ENCODE results near the gene ITGA1. TPM values are rescaled to one million over a fixed set of nuclear protein-coding genes. Genes with fewer than 3 reads are reported as not detected.

ITGA1 gene
- total RNA-seq, 2 experiments from 2014 or later: not detected

GRCh38 chr5:52981507-52981906 lies 193.8 kb downstream of the ITGA1 start:
- H2AFZ ChIP-seq (ENCODE audit: low read length): no peak overlapping the region
- no peak overlapping the region for H3K4me3 ChIP-seq (ENCODE audit: low read depth, low read length, poor library complexity, severe bottlenecking)
- intact Hi-C loops (cut with micrococcal nuclease; ENCODE audit: unreplicated experiment): no loop called here
- no peaks in the 10 kb centered on the region for H3K4me1 ChIP-seq (ENCODE audit: insufficient read depth, low read length, poor library complexity, severe bottlenecking)
- BruUV-seq (replicated peaks): no TSS peak
- H3K9me2 ChIP-seq (ENCODE audit: insufficient read depth, low read length): no peaks in the 10 kb centered on the region
- H3K79me2 ChIP-seq (ENCODE audit: insufficient read depth, low read depth, low read length): no peaks in the 10 kb centered on the region
- H3K36me3 ChIP-seq (ENCODE audit: insufficient read depth, low read length): no peaks in the 10 kb centered on the region
- no peaks in the 10 kb centered on the region for H4K20me1 ChIP-seq (ENCODE audit: insufficient read depth, low read length)
- DNase-seq (ENCODE audit: low spot score): no peak
- no peak overlapping the region for H3K4me2 ChIP-seq (ENCODE audit: low read length)
- ChIA-PET CTCF (ENCODE audit: unreplicated experiment) (no interaction called here), POLR2A (interaction anchor here (0.6 kb wide), 1 partner anchor 54 kb away, joined by 3 read pairs; no protein-coding TSS in a partner anchor)
- TF ChIP-seq CTCF (conservative IDR thresholded peaks at IDR 0.05; ENCODE audit: low read length) (no peak), EZH2phosphoT487 (IDR thresholded peaks at IDR 0.05; ENCODE audit: borderline replicate concordance, low read depth, low read length) (no peak)
- H3K9me3 ChIP-seq (ENCODE audit: low read length): no peaks in the 10 kb centered on the region
- H3K27ac ChIP-seq (ENCODE audit: low read depth, low read length, poor library complexity, severe bottlenecking): no peak overlapping the region

- no peak overlapping the region for H2AFZ ChIP-seq (ENCODE audit: low read length)
- H4K20me1 ChIP-seq (ENCODE audit: insufficient read depth, low read length): no peaks in the 10 kb centered on the region
- ChIA-PET CTCF (ENCODE audit: unreplicated experiment) (no interaction called here), POLR2A (no interaction called here)
- H3K27ac ChIP-seq (ENCODE audit: low read depth, low read length, poor library complexity, severe bottlenecking): no peak overlapping the region
- H3K4me3 ChIP-seq (ENCODE audit: low read depth, low read length, poor library complexity, severe bottlenecking): no peak overlapping the region
- no peaks in the 10 kb centered on the region for H3K36me3 ChIP-seq (ENCODE audit: insufficient read depth, low read length)
- BruUV-seq (replicated peaks): no TSS peak
- no peak for DNase-seq (ENCODE audit: low spot score)
- TF ChIP-seq CTCF (conservative IDR thresholded peaks at IDR 0.05; ENCODE audit: low read length): no peak
- no peak for TF ChIP-seq EZH2phosphoT487 (IDR thresholded peaks at IDR 0.05; ENCODE audit: borderline replicate concordance, low read depth, low read length)
- no peaks in the 10 kb centered on the region for H3K9me3 ChIP-seq (ENCODE audit: low read length)
- intact Hi-C loops (cut with micrococcal nuclease; ENCODE audit: unreplicated experiment): no loop called here
- no peak overlapping the region for H3K4me2 ChIP-seq (ENCODE audit: low read length)
- H3K79me2 ChIP-seq (ENCODE audit: insufficient read depth, low read depth, low read length): no peaks in the 10 kb centered on the region
- H3K4me1 ChIP-seq (ENCODE audit: insufficient read depth, low read length, poor library complexity, severe bottlenecking): no peaks in the 10 kb centered on the region
- no peaks in the 10 kb centered on the region for H3K9me2 ChIP-seq (ENCODE audit: insufficient read depth, low read length)
These were observed 196.3 kb downstream of the ITGA1 start for GRCh38 chr5:52983731-52984636.

- no peak overlapping the region for H2AFZ ChIP-seq (ENCODE audit: low read length)
- H3K9me3 ChIP-seq (ENCODE audit: low read length): no peaks in the 10 kb centered on the region
- POLR2A ChIA-PET: interaction anchor here (0.7 kb wide), 1 partner anchor 81 kb away, joined by 9 read pairs; no protein-coding TSS in a partner anchor
- BruUV-seq (replicated peaks): no TSS peak
- no peaks in the 10 kb centered on the region for H3K9me2 ChIP-seq (ENCODE audit: insufficient read depth, low read length)
- H3K4me2 ChIP-seq (ENCODE audit: low read length): no peak overlapping the region
- no peaks in the 10 kb centered on the region for H3K4me1 ChIP-seq (ENCODE audit: insufficient read depth, low read length, poor library complexity, severe bottlenecking)
- no peaks in the 10 kb centered on the region for H3K36me3 ChIP-seq (ENCODE audit: insufficient read depth, low read length)
- H4K20me1 ChIP-seq (ENCODE audit: insufficient read depth, low read length): no peaks in the 10 kb centered on the region
- TF ChIP-seq CTCF (conservative IDR thresholded peaks at IDR 0.05; ENCODE audit: low read length) (no peak), EZH2phosphoT487 (IDR thresholded peaks at IDR 0.05; ENCODE audit: borderline replicate concordance, low read depth, low read length) (no peak)
- no peak for DNase-seq (ENCODE audit: low spot score)
- CTCF ChIA-PET (ENCODE audit: unreplicated experiment): no interaction called here
- no peak overlapping the region for H3K4me3 ChIP-seq (ENCODE audit: low read depth, low read length, poor library complexity, severe bottlenecking)
- intact Hi-C loops (cut with micrococcal nuclease; ENCODE audit: unreplicated experiment): no loop called here
- H3K27ac ChIP-seq (ENCODE audit: low read depth, low read length, poor library complexity, severe bottlenecking): no peak overlapping the region
- no peaks in the 10 kb centered on the region for H3K79me2 ChIP-seq (ENCODE audit: insufficient read depth, low read depth, low read length)
These were observed 197.6 kb downstream of the ITGA1 start for GRCh38 chr5:52985306-52985705.

Measured in OCI-LY7 (cell line).